Smooth muscle cell (in vitro differentiated cells): Measurements from ENCODE around the gene PPP5C. TPM values are rescaled to one million over a fixed set of nuclear protein-coding genes. Genes with fewer than 3 reads are reported as not detected.

Experiments used
- DNase-seq: peaks from one replicate; lab custom pipeline; 2025; ENCODE audit not compliant: unreplicated experiment; lab: John Stamatoyannopoulos, UW
- H2AFZ ChIP-seq: fragments of 200-600 bp; sonication (generic); 2 replicates; pipeline ENCODE4 v1.6.0; 2016; ENCODE audit warnings: antibody characterized with exemption, low read depth, mild to moderate bottlenecking
- H3F3A ChIP-seq: fragments of 200-600 bp; sonication (generic); 2 replicates; pipeline ENCODE4 v1.6.0; 2017; ENCODE audit warnings: antibody characterized with exemption, low read depth
- H3K27ac ChIP-seq: fragments of 200-600 bp; sonication (generic); 2 replicates; pipeline ENCODE4 v1.5.1; 2016; ENCODE audit warnings: low read depth, mild to moderate bottlenecking
- H3K27me3 ChIP-seq: fragments of 200-600 bp; sonication (generic); 2 replicates; pipeline ENCODE4 v1.6.1; 2016; ENCODE audit warnings: low read depth, mild to moderate bottlenecking
- H3K36me3 ChIP-seq: fragments of 200-600 bp; sonication (generic); 2 replicates; pipeline ENCODE4 v1.5.1; 2016; ENCODE audit warnings: low read depth
- H3K4me1 ChIP-seq: fragments of 200-600 bp; sonication (generic); 2 replicates; pipeline ENCODE4 v1.5.1; 2016; ENCODE audit warnings: low read depth
- H3K4me2 ChIP-seq: fragments of 200-600 bp; sonication (generic); 2 replicates; pipeline ENCODE4 v1.6.0; 2016; ENCODE audit warnings: mild to moderate bottlenecking
- H3K4me3 ChIP-seq: fragments of 200-600 bp; sonication (generic); 2 replicates; pipeline ENCODE4 v1.5.1; 2016; ENCODE audit warnings: mild to moderate bottlenecking
- H3K79me2 ChIP-seq: fragments of 200-600 bp; sonication (generic); 2 replicates; pipeline ENCODE4 v1.6.0; 2016; ENCODE audit warnings: low read depth, mild to moderate bottlenecking
- H3K9ac ChIP-seq: fragments of 200-600 bp; sonication (generic); 2 replicates; pipeline ENCODE4 v1.6.0; 2016; ENCODE audit warnings: low read depth
- H3K9me3 ChIP-seq: fragments of 200-600 bp; sonication (generic); replicated peaks from 2 replicates; pipeline ENCODE4 v1.5.1; 2016; ENCODE audit warnings: low read depth
- H4K20me1 ChIP-seq: fragments of 200-600 bp; sonication (generic); 2 replicates; pipeline ENCODE4 v1.6.0; 2016; ENCODE audit warnings: low read depth
- CTCF ChIP-seq: fragments of 200-600 bp; sonication (generic); IDR thresholded peaks from 2 replicates; pipeline ENCODE4 v1.5.1; 2017; ENCODE audit warnings: borderline replicate concordance, mild to moderate bottlenecking, antibody characterized with exemption; ENCODE audit not compliant: insufficient read depth, poor library complexity, severe bottlenecking
- WGBS: methylation state at CpG from one replicate; pipeline ENCODE4 v1.1.7; 2016; ENCODE audit warnings: low lambda C conversion rate; 5-methylcytosine and 5-hydroxymethylcytosine counted together
- polyA plus RNA-seq: library from polyadenylated mRNA; unstranded; fragments of >200 nt; fragmentation: Nextera tagmentation; extraction: Ambion mirVana; gene quantifications from 2 replicates; pipeline ENCODE4 v1.2.1, GENCODE V29; 2016
- total RNA-seq: library from RNA; depleted of rRNA; stranded (reverse); fragments of >200 nt; gene quantifications from 2 replicates; pipeline ENCODE4 v1.2.3, GENCODE V29; 2014

The PPP5C gene
- total and polyA plus RNA-seq, 2 experiments from 2014 or later, result 44.9 to 57.7 TPM

GRCh38 chr19:46350029-46350757 lies 3.3 kb downstream of the PPP5C start:
- Histone ChIP-seq H3K4me3 (no peak overlapping the region), H3K79me2 (peaks cover 39% of the 10 kb centered on the region), H3K4me2 (no peak overlapping the region), H2AFZ (no peak overlapping the region), H3K9me3 (no peaks in the 10 kb centered on the region), H3K27me3 (no peaks in the 10 kb centered on the region), H3K9ac (no peak overlapping the region), H3K4me1 (peaks cover 4% of the 10 kb centered on the region), H3K27ac (peak overlapping the region; percentile 11), H4K20me1 (peaks cover 59% of the 10 kb centered on the region), H3F3A (no peaks in the 10 kb centered on the region), H3K36me3 (no peaks in the 10 kb centered on the region)
- 66% methylated on average over 7 of the region's 8 CpGs for WGBS
- TF ChIP-seq CTCF, result no peak
- DNase-seq, result no peak

GRCh38 chr19:46350758-46351159 lies 3.9 kb downstream of the PPP5C start:
- Histone ChIP-seq H3K9me3 (no peaks in the 10 kb centered on the region), H3K9ac (no peak overlapping the region), H3F3A (no peaks in the 10 kb centered on the region), H3K27ac (peak overlapping the region; percentile 10), H3K27me3 (no peaks in the 10 kb centered on the region), H3K4me3 (no peak overlapping the region), H3K79me2 (peaks cover 39% of the 10 kb centered on the region), H4K20me1 (peaks cover 62% of the 10 kb centered on the region), H3K4me1 (peaks cover 4% of the 10 kb centered on the region), H3K36me3 (no peaks in the 10 kb centered on the region), H2AFZ (no peak overlapping the region), H3K4me2 (no peak overlapping the region)
- WGBS, result 61% methylated on average over 8 of the region's 8 CpGs
- DNase-seq, result no peak
- TF ChIP-seq CTCF, result no peak

DNA sequence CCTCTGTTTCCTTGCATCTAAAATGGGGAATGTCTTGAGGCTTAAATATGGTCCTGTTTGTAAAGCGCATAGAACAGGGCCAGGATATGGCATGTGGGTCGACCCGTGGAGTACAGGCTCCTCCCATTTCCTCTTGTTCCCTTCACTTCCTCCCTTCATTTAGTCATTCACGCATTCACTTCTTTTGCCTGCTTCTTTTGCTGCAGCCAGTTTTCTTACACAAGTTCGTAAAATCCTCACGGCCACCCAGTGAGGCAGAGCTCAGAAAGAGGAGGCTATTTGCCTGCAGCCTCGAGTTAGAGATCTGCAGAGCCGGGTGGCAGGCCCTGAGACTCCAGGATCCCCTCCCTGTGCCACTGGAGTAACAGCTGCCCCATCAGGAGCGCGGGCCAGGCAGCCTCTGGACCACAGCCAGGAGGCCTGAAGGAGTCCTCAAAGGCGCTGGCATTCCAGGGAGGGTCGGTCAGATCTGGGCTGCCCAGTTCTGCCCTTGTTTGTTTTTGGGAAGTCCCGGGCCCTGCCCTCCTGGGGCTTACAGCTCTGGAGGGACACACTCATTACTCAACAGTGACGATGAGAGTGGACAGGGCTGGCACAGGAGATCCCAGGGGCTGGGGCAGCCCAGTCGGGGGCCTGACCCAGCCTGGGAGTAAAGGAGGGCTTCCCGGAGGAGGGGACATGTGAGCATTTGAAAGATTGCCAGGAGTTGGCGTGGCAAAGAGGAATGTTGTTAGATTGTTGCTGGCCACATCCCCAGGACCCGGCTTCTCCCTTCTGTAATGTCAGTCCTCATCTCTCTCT lies 4.6 kb downstream of the PPP5C start:
- no peak for TF ChIP-seq CTCF
- H3K4me1 ChIP-seq, result peaks cover 4% of the 10 kb centered on the region
- WGBS, result 76% methylated on average over 18 of the region's 18 CpGs
- H4K20me1 ChIP-seq, result peaks cover 69% of the 10 kb centered on the region
- no peak overlapping the region for H3K4me2 ChIP-seq
- H3K9me3 ChIP-seq, result no peaks in the 10 kb centered on the region
- no peak overlapping the region for H3K9ac ChIP-seq
- H3K36me3 ChIP-seq, result no peaks in the 10 kb centered on the region
- no peaks in the 10 kb centered on the region for H3F3A ChIP-seq
- peaks cover 39% of the 10 kb centered on the region for H3K79me2 ChIP-seq
- no peak for DNase-seq
- peak overlapping the region; percentile 10 for H3K27ac ChIP-seq
- H2AFZ ChIP-seq, result no peak overlapping the region
- H3K4me3 ChIP-seq, result no peak overlapping the region
- no peaks in the 10 kb centered on the region for H3K27me3 ChIP-seq
